ENCODE results near the gene PTPN6. TPM values are rescaled to one million over a fixed set of nuclear protein-coding genes. Genes with fewer than 3 reads are reported as not detected.
A peak's percentile ranks its signal among the peaks of the same experiment; 100 is the strongest.

The PTPN6 gene
- total and polyA plus RNA-seq, 2 of the 13 experiments (the other 11 are each of a cell fraction or from before 2014, with no cell fraction given): 10.5 to 10.6 TPM

DNA sequence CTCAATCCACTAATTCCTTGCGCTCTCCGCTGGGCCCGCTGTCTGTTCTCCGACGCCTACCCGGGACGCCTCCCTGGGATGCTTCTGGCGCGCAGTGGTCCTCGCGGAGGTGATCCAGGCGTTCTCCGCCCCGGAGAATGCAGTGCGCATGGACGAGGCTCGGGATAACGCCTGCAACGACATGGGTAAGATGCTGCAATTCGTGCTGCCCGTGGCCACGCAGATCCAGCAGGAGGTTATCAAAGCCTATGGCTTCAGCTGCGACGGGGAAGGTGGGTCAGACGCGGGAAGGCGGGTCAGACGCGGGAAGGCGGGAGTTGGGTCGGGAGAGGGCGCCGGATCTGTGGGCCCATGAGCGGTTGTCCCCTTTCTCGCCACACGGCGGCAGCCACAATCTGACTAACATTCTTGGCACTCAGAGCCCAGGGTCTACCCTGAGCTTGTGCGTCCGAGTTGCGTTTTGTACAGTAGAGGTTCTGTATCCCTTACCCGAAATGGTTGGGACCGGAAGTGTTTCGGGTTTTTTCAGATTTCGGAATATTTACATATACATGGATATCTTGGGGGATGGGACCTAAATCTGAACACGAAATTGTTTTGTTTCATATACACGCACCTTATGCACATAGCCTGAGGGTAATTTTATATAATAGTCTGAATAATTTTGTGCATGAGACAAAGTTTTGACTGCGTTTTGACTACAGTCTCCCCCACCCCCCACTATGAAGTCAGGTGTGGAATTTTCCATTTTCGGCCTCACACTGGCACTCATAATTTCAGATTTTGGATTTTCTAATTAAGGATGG is 6.6 kb upstream of the PTPN6 start (continued):
- TF ChIP-seq, protein P1, sequence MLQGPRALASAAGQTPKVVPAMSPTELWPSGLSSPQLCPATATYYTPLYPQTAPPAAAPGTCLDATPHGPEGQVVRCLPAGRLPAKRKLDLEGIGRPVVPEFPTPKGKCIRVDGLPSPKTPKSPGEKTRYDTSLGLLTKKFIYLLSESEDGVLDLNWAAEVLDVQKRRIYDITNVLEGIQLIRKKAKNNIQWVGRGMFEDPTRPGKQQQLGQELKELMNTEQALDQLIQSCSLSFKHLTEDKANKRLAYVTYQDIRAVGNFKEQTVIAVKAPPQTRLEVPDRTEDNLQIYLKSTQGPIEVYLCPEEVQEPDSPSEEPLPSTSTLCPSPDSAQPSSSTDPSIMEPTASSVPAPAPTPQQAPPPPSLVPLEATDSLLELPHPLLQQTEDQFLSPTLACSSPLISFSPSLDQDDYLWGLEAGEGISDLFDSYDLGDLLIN (CRISPR knock-in tag; IDR thresholded peaks at IDR 0.05; ENCODE audit: borderline replicate concordance): peak; percentile 98; the same call in 1 of the 2 replicates
- no peak for TF ChIP-seq PHB2 (IDR thresholded peaks at IDR 0.05; ENCODE audit: partially characterized antibody)
- peak; percentile 65; the same call in 1 of the 2 replicates for TF ChIP-seq YEATS2 (CRISPR knock-in tag; IDR thresholded peaks at IDR 0.05; ENCODE audit: borderline replicate concordance)
- TF ChIP-seq, protein P2, sequence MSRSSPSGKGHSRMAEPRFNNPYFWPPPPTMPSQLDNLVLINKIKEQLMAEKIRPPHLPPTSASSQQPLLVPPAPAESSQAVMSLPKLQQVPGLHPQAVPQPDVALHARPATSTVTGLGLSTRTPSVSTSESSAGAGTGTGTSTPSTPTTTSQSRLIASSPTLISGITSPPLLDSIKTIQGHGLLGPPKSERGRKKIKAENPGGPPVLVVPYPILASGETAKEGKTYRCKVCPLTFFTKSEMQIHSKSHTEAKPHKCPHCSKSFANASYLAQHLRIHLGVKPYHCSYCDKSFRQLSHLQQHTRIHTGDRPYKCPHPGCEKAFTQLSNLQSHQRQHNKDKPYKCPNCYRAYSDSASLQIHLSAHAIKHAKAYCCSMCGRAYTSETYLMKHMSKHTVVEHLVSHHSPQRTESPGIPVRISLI (CRISPR knock-in tag; IDR thresholded peaks at IDR 0.05; ENCODE audit: borderline replicate concordance): peak; percentile 17; the same call in 1 of the 2 replicates
- peak; percentile 91; the same call in 1 of the 2 replicates for TF ChIP-seq ZNF552 (CRISPR knock-in tag; IDR thresholded peaks at IDR 0.05; ENCODE audit: borderline replicate concordance)
- TF ChIP-seq ELF4 (CRISPR knock-in tag; IDR thresholded peaks at IDR 0.05; ENCODE audit: borderline replicate concordance): no peak; the same call in 1 of the 2 replicates
- no peak for TF ChIP-seq HOXA9 (CRISPR knock-in tag; IDR thresholded peaks at IDR 0.05; ENCODE audit: borderline replicate concordance)
- TF ChIP-seq FOXC1 (CRISPR knock-in tag; IDR thresholded peaks at IDR 0.05; ENCODE audit: borderline replicate concordance): peak; percentile 50; the same call in 1 of the 2 replicates
- no peak for TF ChIP-seq PAWR (CRISPR knock-in tag; IDR thresholded peaks at IDR 0.05; ENCODE audit: borderline replicate concordance)
- TF ChIP-seq, protein P3, sequence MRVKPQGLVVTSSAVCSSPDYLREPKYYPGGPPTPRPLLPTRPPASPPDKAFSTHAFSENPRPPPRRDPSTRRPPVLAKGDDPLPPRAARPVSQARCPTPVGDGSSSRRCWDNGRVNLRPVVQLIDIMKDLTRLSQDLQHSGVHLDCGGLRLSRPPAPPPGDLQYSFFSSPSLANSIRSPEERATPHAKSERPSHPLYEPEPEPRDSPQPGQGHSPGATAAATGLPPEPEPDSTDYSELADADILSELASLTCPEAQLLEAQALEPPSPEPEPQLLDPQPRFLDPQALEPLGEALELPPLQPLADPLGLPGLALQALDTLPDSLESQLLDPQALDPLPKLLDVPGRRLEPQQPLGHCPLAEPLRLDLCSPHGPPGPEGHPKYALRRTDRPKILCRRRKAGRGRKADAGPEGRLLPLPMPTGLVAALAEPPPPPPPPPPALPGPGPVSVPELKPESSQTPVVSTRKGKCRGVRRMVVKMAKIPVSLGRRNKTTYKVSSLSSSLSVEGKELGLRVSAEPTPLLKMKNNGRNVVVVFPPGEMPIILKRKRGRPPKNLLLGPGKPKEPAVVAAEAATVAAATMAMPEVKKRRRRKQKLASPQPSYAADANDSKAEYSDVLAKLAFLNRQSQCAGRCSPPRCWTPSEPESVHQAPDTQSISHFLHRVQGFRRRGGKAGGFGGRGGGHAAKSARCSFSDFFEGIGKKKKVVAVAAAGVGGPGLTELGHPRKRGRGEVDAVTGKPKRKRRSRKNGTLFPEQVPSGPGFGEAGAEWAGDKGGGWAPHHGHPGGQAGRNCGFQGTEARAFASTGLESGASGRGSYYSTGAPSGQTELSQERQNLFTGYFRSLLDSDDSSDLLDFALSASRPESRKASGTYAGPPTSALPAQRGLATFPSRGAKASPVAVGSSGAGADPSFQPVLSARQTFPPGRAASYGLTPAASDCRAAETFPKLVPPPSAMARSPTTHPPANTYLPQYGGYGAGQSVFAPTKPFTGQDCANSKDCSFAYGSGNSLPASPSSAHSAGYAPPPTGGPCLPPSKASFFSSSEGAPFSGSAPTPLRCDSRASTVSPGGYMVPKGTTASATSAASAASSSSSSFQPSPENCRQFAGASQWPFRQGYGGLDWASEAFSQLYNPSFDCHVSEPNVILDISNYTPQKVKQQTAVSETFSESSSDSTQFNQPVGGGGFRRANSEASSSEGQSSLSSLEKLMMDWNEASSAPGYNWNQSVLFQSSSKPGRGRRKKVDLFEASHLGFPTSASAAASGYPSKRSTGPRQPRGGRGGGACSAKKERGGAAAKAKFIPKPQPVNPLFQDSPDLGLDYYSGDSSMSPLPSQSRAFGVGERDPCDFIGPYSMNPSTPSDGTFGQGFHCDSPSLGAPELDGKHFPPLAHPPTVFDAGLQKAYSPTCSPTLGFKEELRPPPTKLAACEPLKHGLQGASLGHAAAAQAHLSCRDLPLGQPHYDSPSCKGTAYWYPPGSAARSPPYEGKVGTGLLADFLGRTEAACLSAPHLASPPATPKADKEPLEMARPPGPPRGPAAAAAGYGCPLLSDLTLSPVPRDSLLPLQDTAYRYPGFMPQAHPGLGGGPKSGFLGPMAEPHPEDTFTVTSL (CRISPR knock-in tag; IDR thresholded peaks at IDR 0.05; ENCODE audit: borderline replicate concordance): 0 out of 2 replicates have a peak, but pooled peaks have one; percentile 5
- TF ChIP-seq ZNF83 (CRISPR knock-in tag; IDR thresholded peaks at IDR 0.05; ENCODE audit: borderline replicate concordance): 0 out of 2 replicates have a peak, but pooled peaks have one; percentile 53
- peak; percentile 72; the same call in 1 of the 2 replicates for TF ChIP-seq ZBTB7A (CRISPR knock-in tag; IDR thresholded peaks at IDR 0.05)
- no peak for TF ChIP-seq ZNF207 (IDR thresholded peaks at IDR 0.05; ENCODE audit: borderline replicate concordance)
- TF ChIP-seq PCBP2 (optimal IDR thresholded peaks at IDR 0.05; ENCODE audit: low read depth, low read length, poor library complexity, severe bottlenecking): no peak
- no peak for TF ChIP-seq TBX3 (IDR thresholded peaks at IDR 0.05; ENCODE audit: borderline replicate concordance)
- TF ChIP-seq ZNF563 (CRISPR knock-in tag; IDR thresholded peaks at IDR 0.05): no peak
- TF ChIP-seq, protein P4, sequence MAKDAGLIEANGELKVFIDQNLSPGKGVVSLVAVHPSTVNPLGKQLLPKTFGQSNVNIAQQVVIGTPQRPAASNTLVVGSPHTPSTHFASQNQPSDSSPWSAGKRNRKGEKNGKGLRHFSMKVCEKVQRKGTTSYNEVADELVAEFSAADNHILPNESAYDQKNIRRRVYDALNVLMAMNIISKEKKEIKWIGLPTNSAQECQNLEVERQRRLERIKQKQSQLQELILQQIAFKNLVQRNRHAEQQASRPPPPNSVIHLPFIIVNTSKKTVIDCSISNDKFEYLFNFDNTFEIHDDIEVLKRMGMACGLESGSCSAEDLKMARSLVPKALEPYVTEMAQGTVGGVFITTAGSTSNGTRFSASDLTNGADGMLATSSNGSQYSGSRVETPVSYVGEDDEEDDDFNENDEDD (CRISPR knock-in tag; IDR thresholded peaks at IDR 0.05; ENCODE audit: borderline replicate concordance): peak; percentile 89
- TF ChIP-seq ZMAT3 (CRISPR knock-in tag; conservative IDR thresholded peaks at IDR 0.05): no peak
